ENCODE results near the gene MT1G.

GRCh38 chr16:56716761-56717160, 48.9 kb upstream of the MT1G start:
- no peak for TF ChIP-seq POLR2A (IDR thresholded peaks at IDR 0.05)
- TF ChIP-seq, protein P1, sequence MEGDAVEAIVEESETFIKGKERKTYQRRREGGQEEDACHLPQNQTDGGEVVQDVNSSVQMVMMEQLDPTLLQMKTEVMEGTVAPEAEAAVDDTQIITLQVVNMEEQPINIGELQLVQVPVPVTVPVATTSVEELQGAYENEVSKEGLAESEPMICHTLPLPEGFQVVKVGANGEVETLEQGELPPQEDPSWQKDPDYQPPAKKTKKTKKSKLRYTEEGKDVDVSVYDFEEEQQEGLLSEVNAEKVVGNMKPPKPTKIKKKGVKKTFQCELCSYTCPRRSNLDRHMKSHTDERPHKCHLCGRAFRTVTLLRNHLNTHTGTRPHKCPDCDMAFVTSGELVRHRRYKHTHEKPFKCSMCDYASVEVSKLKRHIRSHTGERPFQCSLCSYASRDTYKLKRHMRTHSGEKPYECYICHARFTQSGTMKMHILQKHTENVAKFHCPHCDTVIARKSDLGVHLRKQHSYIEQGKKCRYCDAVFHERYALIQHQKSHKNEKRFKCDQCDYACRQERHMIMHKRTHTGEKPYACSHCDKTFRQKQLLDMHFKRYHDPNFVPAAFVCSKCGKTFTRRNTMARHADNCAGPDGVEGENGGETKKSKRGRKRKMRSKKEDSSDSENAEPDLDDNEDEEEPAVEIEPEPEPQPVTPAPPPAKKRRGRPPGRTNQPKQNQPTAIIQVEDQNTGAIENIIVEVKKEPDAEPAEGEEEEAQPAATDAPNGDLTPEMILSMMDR (IDR thresholded peaks at IDR 0.05) = no peak
